Adrenal gland (tissue), 5 donors: ENCODE measurements around the gene UVSSA.

Experiments
- POLR2A ChIP-seq, 2 donors: fragments of 450-650 bp; IDR thresholded peaks; one replicate each; pipeline ENCODE4 v1.6.1; 2017; ENCODE audit warnings: antibody characterized with exemption in 2 of 2, mild to moderate bottlenecking in 2 of 2, moderate library complexity in 1 of 2
- TF ChIP-seq, protein P1 (sequence below), 6 experiments: fragments of 450-650 bp in 4 of 6; fragments of 200-600 bp in 2 of 6; sonication (generic) in 1 of 6; IDR thresholded peaks; 1 replicate in 5 of 6; 2 replicates in 1 of 6; pipeline versions ENCODE4 v1.5.1 to v1.8.0; 2016 to 2021; ENCODE audit warnings: antibody characterized with exemption in 6 of 6, mild to moderate bottlenecking in 2 of 6, moderate library complexity in 1 of 6
- donor health status: DM: no; HTN: no; CAD: no.

DNA sequence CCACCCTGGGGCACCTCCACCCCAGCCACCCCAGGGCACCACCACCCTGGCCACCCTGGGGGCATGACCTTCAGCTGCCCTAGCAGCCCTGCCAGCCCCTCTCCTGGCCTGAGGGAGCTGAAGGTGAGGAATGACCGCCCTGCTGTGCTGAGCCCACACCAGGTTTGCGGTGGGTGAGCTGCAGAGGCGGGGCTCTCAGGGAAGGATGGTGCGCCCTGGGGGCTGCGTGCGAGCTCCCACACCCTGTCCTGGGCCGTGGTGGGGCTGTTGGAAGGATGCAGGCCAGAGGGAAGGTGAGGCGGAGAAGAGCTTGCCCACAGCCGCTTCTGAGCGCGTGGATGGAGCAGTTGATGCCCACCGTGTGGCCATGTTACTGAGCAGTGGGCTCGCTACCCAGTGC is 17.7 kb downstream of the UVSSA start:
- TF ChIP-seq, protein P1, sequence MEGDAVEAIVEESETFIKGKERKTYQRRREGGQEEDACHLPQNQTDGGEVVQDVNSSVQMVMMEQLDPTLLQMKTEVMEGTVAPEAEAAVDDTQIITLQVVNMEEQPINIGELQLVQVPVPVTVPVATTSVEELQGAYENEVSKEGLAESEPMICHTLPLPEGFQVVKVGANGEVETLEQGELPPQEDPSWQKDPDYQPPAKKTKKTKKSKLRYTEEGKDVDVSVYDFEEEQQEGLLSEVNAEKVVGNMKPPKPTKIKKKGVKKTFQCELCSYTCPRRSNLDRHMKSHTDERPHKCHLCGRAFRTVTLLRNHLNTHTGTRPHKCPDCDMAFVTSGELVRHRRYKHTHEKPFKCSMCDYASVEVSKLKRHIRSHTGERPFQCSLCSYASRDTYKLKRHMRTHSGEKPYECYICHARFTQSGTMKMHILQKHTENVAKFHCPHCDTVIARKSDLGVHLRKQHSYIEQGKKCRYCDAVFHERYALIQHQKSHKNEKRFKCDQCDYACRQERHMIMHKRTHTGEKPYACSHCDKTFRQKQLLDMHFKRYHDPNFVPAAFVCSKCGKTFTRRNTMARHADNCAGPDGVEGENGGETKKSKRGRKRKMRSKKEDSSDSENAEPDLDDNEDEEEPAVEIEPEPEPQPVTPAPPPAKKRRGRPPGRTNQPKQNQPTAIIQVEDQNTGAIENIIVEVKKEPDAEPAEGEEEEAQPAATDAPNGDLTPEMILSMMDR (IDR thresholded peaks at IDR 0.05) = no peak
- no peak for TF ChIP-seq POLR2A (IDR thresholded peaks at IDR 0.05)
